Jurkat, Clone E6-1 (cell line): ENCODE results near the gene TMED5. TPM values are rescaled to one million over a fixed set of nuclear protein-coding genes. Genes with fewer than 3 reads are reported as not detected.
A peak's percentile ranks its signal among the peaks of the same experiment; 100 is the strongest.
"Not testable (repeated sequence)": the region's sequence is repeated elsewhere in the genome, so short reads cannot be mapped to it uniquely, and the experiment has no call there.

Experiments
- DNase-seq: peaks from one replicate; pipeline ENCODE4 v3.0.0-alpha.2; 2011; ENCODE audit warnings: low read depth, low spot score
- H3K4me3 ChIP-seq: 2 replicates; pipeline ENCODE4 v1.5.1; 2011; ENCODE audit warnings: mild to moderate bottlenecking, low read length, control low read depth, moderate library complexity
- polyA plus RNA-seq: library from polyadenylated mRNA; unstranded; fragments of >200 nt; gene quantifications from one replicate; pipeline ENCODE4 v1.2.1, GENCODE V29; 2012; ENCODE audit warnings: missing spikeins; ENCODE audit not compliant: insufficient read length, insufficient read depth

Gene TMED5
- polyA plus RNA-seq = 28.5 TPM

- H3K4me3 ChIP-seq = peak within 1 kb of the TSS; percentile 86
- peak; percentile 94 for DNase-seq
Observed at GRCh38 chr1:93179886-93180722, at the start of gene TMED5. Gene TMED5, minus strand, starts transcription at chr1:93180413. Its CDS starts 171 bp downstream, at chr1:93180242.

GRCh38 chr1:93223023-93223675, 42.9 kb upstream of the TMED5 start:
- DNase-seq = no peak
- H3K4me3 ChIP-seq = no peak overlapping the region

GRCh38 chr1:93221913-93222312, 41.7 kb upstream of the TMED5 start:
- H3K4me3 ChIP-seq = no peak overlapping the region
- DNase-seq = no peak

GRCh38 chr1:93220716-93221115, 40.5 kb upstream of the TMED5 start:
- H3K4me3 ChIP-seq = not testable (repeated sequence)

GRCh38 chr1:93219443-93219842, 39.2 kb upstream of the TMED5 start:
- peak overlapping the region; percentile 33 for H3K4me3 ChIP-seq
- DNase-seq = peak; percentile 74

More at GRCh38 chr1:93220716-93221115, 40.5 kb upstream of the TMED5 start:
- not testable (repeated sequence) for DNase-seq

GRCh38 chr1:93215322-93215721, 35.1 kb upstream of the TMED5 start:
- no peak overlapping the region for H3K4me3 ChIP-seq
- no peak for DNase-seq

- DNase-seq = no peak
- no peak overlapping the region for H3K4me3 ChIP-seq
Observed at GRCh38 chr1:93207211-93207610, 27.0 kb upstream of the TMED5 start.

GRCh38 chr1:93206567-93206954, 26.3 kb upstream of the TMED5 start:
- no peak for DNase-seq
- no peak overlapping the region for H3K4me3 ChIP-seq

- DNase-seq = no peak
- no peak overlapping the region for H3K4me3 ChIP-seq
Observed at GRCh38 chr1:93205892-93206566, 25.8 kb upstream of the TMED5 start.

GRCh38 chr1:93200714-93201113, 20.5 kb upstream of the TMED5 start:
- no peak for DNase-seq

GRCh38 chr1:93200086-93200620, 19.9 kb upstream of the TMED5 start:
- no peak overlapping the region for H3K4me3 ChIP-seq
- DNase-seq = no peak

More at GRCh38 chr1:93200714-93201113, 20.5 kb upstream of the TMED5 start:
- no peak overlapping the region for H3K4me3 ChIP-seq

- DNase-seq = no peak
- H3K4me3 ChIP-seq = no peak overlapping the region
Observed at GRCh38 chr1:93199150-93199549, 18.9 kb upstream of the TMED5 start.

- no peak for DNase-seq
Observed at GRCh38 chr1:93196591-93196990, 16.4 kb upstream of the TMED5 start.

GRCh38 chr1:93194231-93194990, 14.2 kb upstream of the TMED5 start:
- no peak overlapping the region for H3K4me3 ChIP-seq
- DNase-seq = no peak

More at GRCh38 chr1:93196591-93196990, 16.4 kb upstream of the TMED5 start:
- H3K4me3 ChIP-seq = no peak overlapping the region

GRCh38 chr1:93190432-93190831, 10.2 kb upstream of the TMED5 start:
- H3K4me3 ChIP-seq = no peak overlapping the region
- no peak for DNase-seq

- DNase-seq = no peak
- H3K4me3 ChIP-seq = no peak overlapping the region
Observed at GRCh38 chr1:93186667-93187066, 6.5 kb upstream of the TMED5 start.

GRCh38 chr1:93180723-93181613, 755 bp upstream of the TMED5 start, which contains the start of gene CCDC18:
Gene CCDC18, plus strand, starts transcription at chr1:93180724. Its CDS starts 2,638 bp downstream, at chr1:93183362.
- peak within 1 kb of the TSS; percentile 86 for H3K4me3 ChIP-seq
- peak; percentile 73 for DNase-seq

GRCh38 chr1:93178418-93178817, 1.8 kb downstream of the TMED5 start:
- no peak for DNase-seq
- H3K4me3 ChIP-seq = no peak overlapping the region
